ENCODE data around the gene BDP1. TPM values are rescaled to one million over a fixed set of nuclear protein-coding genes. Genes with fewer than 3 reads are reported as not detected.
"Not testable (repeated sequence)": the region's sequence is repeated elsewhere in the genome, so short reads cannot be mapped to it uniquely, and the experiment has no call there.

The BDP1 gene
- total RNA-seq, 3 donors from 2014 or later: 37.0 to 38.3 (median 37.3) TPM

GRCh38 chr5:71492817-71493615 is 37.6 kb downstream of the BDP1 start:
- ATAC-seq: no peak
- Mint-ChIP-seq H3K4me3 (no peak overlapping the region), H3K9me3 (no peaks in the 10 kb centered on the region), H3K36me3 (ENCODE audit: insufficient read depth) (peaks cover 34% of the 10 kb centered on the region), H3K4me1 (ENCODE audit: low read depth) (no peaks in the 10 kb centered on the region), H3K27me3 (ENCODE audit: low read depth) (no peaks in the 10 kb centered on the region)
- DNase-seq: no peak

GRCh38 chr5:71494202-71494601 is 38.8 kb downstream of the BDP1 start:
- ATAC-seq: not testable (repeated sequence)

GRCh38 chr5:71498756-71499155 is 43.3 kb downstream of the BDP1 start:
- peaks cover 30% of the 10 kb centered on the region for H3K36me3 Mint-ChIP-seq (ENCODE audit: insufficient read depth)
- not testable (repeated sequence) for H3K9me3 Mint-ChIP-seq; DNase-seq; ATAC-seq; H3K4me1 Mint-ChIP-seq (ENCODE audit: low read depth); H3K4me3 Mint-ChIP-seq; H3K27me3 Mint-ChIP-seq (ENCODE audit: low read depth)

More at GRCh38 chr5:71494202-71494601, 38.8 kb downstream of the BDP1 start:
- peaks cover 34% of the 10 kb centered on the region for H3K36me3 Mint-ChIP-seq (ENCODE audit: insufficient read depth)
- not testable (repeated sequence) for H3K4me3 Mint-ChIP-seq; H3K27me3 Mint-ChIP-seq (ENCODE audit: low read depth); H3K4me1 Mint-ChIP-seq (ENCODE audit: low read depth); H3K9me3 Mint-ChIP-seq; DNase-seq

- ATAC-seq (no peak), DNase-seq (no peak)
- peaks cover 37% of the 10 kb centered on the region for H3K36me3 Mint-ChIP-seq (ENCODE audit: insufficient read depth)
- no peaks in the 10 kb centered on the region for H3K9me3 Mint-ChIP-seq
- no peaks in the 10 kb centered on the region for H3K27me3 Mint-ChIP-seq (ENCODE audit: low read depth)
- no peaks in the 10 kb centered on the region for H3K4me1 Mint-ChIP-seq (ENCODE audit: low read depth)
- no peak overlapping the region for H3K4me3 Mint-ChIP-seq
Observed at GRCh38 chr5:71503536-71503935, 48.1 kb downstream of the BDP1 start.

- Mint-ChIP-seq H3K4me1 (ENCODE audit: low read depth) (no peaks in the 10 kb centered on the region), H3K9me3 (no peaks in the 10 kb centered on the region), H3K36me3 (ENCODE audit: insufficient read depth) (peaks cover 40% of the 10 kb centered on the region), H3K4me3 (no peak overlapping the region), H3K27me3 (ENCODE audit: low read depth) (no peaks in the 10 kb centered on the region)
- no peak for DNase-seq
- no peak for ATAC-seq
Observed at GRCh38 chr5:71522151-71522550, 66.7 kb downstream of the BDP1 start.

- H3K4me1 Mint-ChIP-seq (ENCODE audit: low read depth); H3K27me3 Mint-ChIP-seq (ENCODE audit: low read depth); ATAC-seq; H3K9me3 Mint-ChIP-seq; DNase-seq; H3K4me3 Mint-ChIP-seq: not testable (repeated sequence)
- H3K36me3 Mint-ChIP-seq (ENCODE audit: insufficient read depth): peaks cover 32% of the 10 kb centered on the region
Observed at GRCh38 chr5:71525611-71526010, 70.2 kb downstream of the BDP1 start.

GRCh38 chr5:71528206-71528605 is 72.8 kb downstream of the BDP1 start:
- Mint-ChIP-seq H3K4me3 (no peak overlapping the region), H3K9me3 (no peaks in the 10 kb centered on the region), H3K27me3 (ENCODE audit: low read depth) (no peaks in the 10 kb centered on the region), H3K36me3 (ENCODE audit: insufficient read depth) (peaks cover 34% of the 10 kb centered on the region), H3K4me1 (ENCODE audit: low read depth) (peaks cover 6% of the 10 kb centered on the region)
- no peak for DNase-seq
- no peak for ATAC-seq

GRCh38 chr5:71529682-71530081 is 74.2 kb downstream of the BDP1 start:
- Mint-ChIP-seq H3K27me3 (ENCODE audit: low read depth) (no peaks in the 10 kb centered on the region), H3K4me3 (no peak overlapping the region), H3K9me3 (no peaks in the 10 kb centered on the region), H3K36me3 (ENCODE audit: insufficient read depth) (peaks cover 40% of the 10 kb centered on the region), H3K4me1 (ENCODE audit: low read depth) (peaks cover 13% of the 10 kb centered on the region)
- ATAC-seq (no peak), DNase-seq (no peak)

- no peak for ATAC-seq
- H3K4me3 Mint-ChIP-seq: no peak overlapping the region
- no peaks in the 10 kb centered on the region for H3K27me3 Mint-ChIP-seq (ENCODE audit: low read depth)
- no peak for DNase-seq
- H3K4me1 Mint-ChIP-seq (ENCODE audit: low read depth): peaks cover 12% of the 10 kb centered on the region
- H3K36me3 Mint-ChIP-seq (ENCODE audit: insufficient read depth): peaks cover 45% of the 10 kb centered on the region
- H3K9me3 Mint-ChIP-seq: no peaks in the 10 kb centered on the region
Observed at GRCh38 chr5:71533142-71533541, 77.7 kb downstream of the BDP1 start.

GRCh38 chr5:71533615-71534014 is 78.2 kb downstream of the BDP1 start:
- peaks cover 12% of the 10 kb centered on the region for H3K4me1 Mint-ChIP-seq (ENCODE audit: low read depth)
- no peaks in the 10 kb centered on the region for H3K27me3 Mint-ChIP-seq (ENCODE audit: low read depth)
- H3K4me3 Mint-ChIP-seq: no peak overlapping the region
- H3K9me3 Mint-ChIP-seq: no peaks in the 10 kb centered on the region
- DNase-seq (no peak), ATAC-seq (peak; percentile 63 to 73)
- H3K36me3 Mint-ChIP-seq (ENCODE audit: insufficient read depth): peaks cover 42% of the 10 kb centered on the region

- DNase-seq (no peak), ATAC-seq (no peak)
- Mint-ChIP-seq H3K36me3 (ENCODE audit: insufficient read depth) (peaks cover 48% of the 10 kb centered on the region), H3K9me3 (no peaks in the 10 kb centered on the region), H3K4me3 (no peak overlapping the region), H3K27me3 (ENCODE audit: low read depth) (no peaks in the 10 kb centered on the region), H3K4me1 (ENCODE audit: low read depth) (peaks cover 11% of the 10 kb centered on the region)
Observed at GRCh38 chr5:71537687-71538086, 82.2 kb downstream of the BDP1 start.

GRCh38 chr5:71550885-71551284 is 95.4 kb downstream of the BDP1 start:
- not testable (repeated sequence) for H3K27me3 Mint-ChIP-seq (ENCODE audit: low read depth); H3K4me1 Mint-ChIP-seq (ENCODE audit: low read depth); ATAC-seq; H3K9me3 Mint-ChIP-seq; DNase-seq; H3K4me3 Mint-ChIP-seq
- H3K36me3 Mint-ChIP-seq (ENCODE audit: insufficient read depth): peaks cover 49% of the 10 kb centered on the region

GRCh38 chr5:71551582-71551981 is 96.1 kb downstream of the BDP1 start:
- H3K9me3 Mint-ChIP-seq; DNase-seq; ATAC-seq; H3K27me3 Mint-ChIP-seq (ENCODE audit: low read depth); H3K4me1 Mint-ChIP-seq (ENCODE audit: low read depth); H3K4me3 Mint-ChIP-seq: not testable (repeated sequence)
- H3K36me3 Mint-ChIP-seq (ENCODE audit: insufficient read depth): peaks cover 51% of the 10 kb centered on the region

GRCh38 chr5:71552026-71552749 is 96.7 kb downstream of the BDP1 start:
- H3K4me1 Mint-ChIP-seq (ENCODE audit: low read depth); H3K27me3 Mint-ChIP-seq (ENCODE audit: low read depth); ATAC-seq; H3K9me3 Mint-ChIP-seq; DNase-seq; H3K4me3 Mint-ChIP-seq: not testable (repeated sequence)
- H3K36me3 Mint-ChIP-seq (ENCODE audit: insufficient read depth): peaks cover 51% of the 10 kb centered on the region

- Mint-ChIP-seq H3K27me3 (ENCODE audit: low read depth) (no peaks in the 10 kb centered on the region), H3K9me3 (no peaks in the 10 kb centered on the region), H3K4me1 (ENCODE audit: low read depth) (no peaks in the 10 kb centered on the region), H3K36me3 (ENCODE audit: insufficient read depth) (peaks cover 19% of the 10 kb centered on the region), H3K4me3 (no peak overlapping the region)
- ATAC-seq (no peak), DNase-seq (no peak)
Observed at GRCh38 chr5:71563161-71563560, 107.7 kb downstream of the BDP1 start.
